Left ventricle myocardium inferior (tissue), 1 donor: Measurements from ENCODE around the gene PLA2G2A. TPM values are rescaled to one million over a fixed set of nuclear protein-coding genes. Genes with fewer than 3 reads are reported as not detected.

Experiments
- DNase-seq: peaks from one replicate; pipeline ENCODE4 v3.0.0-alpha.2; 2020
- H3K27ac ChIP-seq: fragments of 200-600 bp; replicated peaks from 2 replicates; pipeline ENCODE4 v1.8.0; 2021
- H3K27me3 ChIP-seq: fragments of 200-600 bp; 2 replicates; pipeline ENCODE4 v1.8.0; 2021; ENCODE audit warnings: low read depth
- H3K36me3 ChIP-seq: fragments of 200-600 bp; 2 replicates; pipeline ENCODE4 v1.8.0; 2021
- H3K4me1 ChIP-seq: fragments of 200-600 bp; 2 replicates; pipeline ENCODE4 v1.8.0; 2021
- H3K4me3 ChIP-seq: fragments of 200-600 bp; 2 replicates; pipeline ENCODE4 v1.8.0; 2021; ENCODE audit warnings: mild to moderate bottlenecking, moderate library complexity
- H3K9me3 ChIP-seq: fragments of 200-600 bp; replicated peaks from 2 replicates; pipeline ENCODE4 v1.8.0; 2021
- CTCF ChIP-seq: fragments of 200-600 bp; IDR thresholded peaks from 2 replicates; pipeline ENCODE4 v1.8.0; 2021; ENCODE audit warnings: antibody characterized with exemption, mild to moderate bottlenecking, borderline replicate concordance
- intact Hi-C: fragments of 100-400 bp; cut with micrococcal nuclease; formaldehyde crosslinking; loops from one replicate; pipeline ENCODE4 v1.11.0; 2022
- total RNA-seq: library from RNA; stranded (reverse); fragmentation: NEBNext Ultra II Directional; extraction: Animal tissue kit (Norgen Biotek cat#: 25700); gene quantifications from one replicate; pipeline ENCODE4 v1.2.1, GENCODE V29; 2021
- donor health status: DM: no; HTN: yes; CAD: no; lungs with severe emphysema.

PLA2G2A gene
- total RNA-seq, 1 donor from 2014 or later, result 69.0 TPM

GRCh38 chr1:19963636-19964035, 15.8 kb downstream of the PLA2G2A start:
- peaks cover 12% of the 10 kb centered on the region for H3K9me3 ChIP-seq
- no peak overlapping the region for H3K4me3 ChIP-seq
- intact Hi-C loops, result no loop called here
- H3K27ac ChIP-seq, result peak overlapping the region; percentile 51
- peaks cover 51% of the 10 kb centered on the region for H3K27me3 ChIP-seq
- TF ChIP-seq CTCF, result no peak
- H3K4me1 ChIP-seq, result peaks cover 4% of the 10 kb centered on the region
- peak; percentile 32 for DNase-seq
- H3K36me3 ChIP-seq, result no peaks in the 10 kb centered on the region

- peaks cover 12% of the 10 kb centered on the region for H3K9me3 ChIP-seq
- intact Hi-C loops, result no loop called here
- H3K36me3 ChIP-seq, result no peaks in the 10 kb centered on the region
- peaks cover 74% of the 10 kb centered on the region for H3K27me3 ChIP-seq
- no peaks in the 10 kb centered on the region for H3K4me1 ChIP-seq
- H3K27ac ChIP-seq, result no peak overlapping the region
- no peak overlapping the region for H3K4me3 ChIP-seq
- no peak for TF ChIP-seq CTCF
- no peak for DNase-seq
Observed at GRCh38 chr1:19960591-19960990, 18.8 kb downstream of the PLA2G2A start.

- intact Hi-C loops, result no loop called here
Observed at GRCh38 chr1:19957779-19958178, 21.6 kb downstream of the PLA2G2A start.

GRCh38 chr1:19955534-19956170, 23.8 kb downstream of the PLA2G2A start:
- no peak for TF ChIP-seq CTCF

More at GRCh38 chr1:19957779-19958178, 21.6 kb downstream of the PLA2G2A start:
- no peak for TF ChIP-seq CTCF
- H3K4me1 ChIP-seq, result no peaks in the 10 kb centered on the region
- peaks cover 86% of the 10 kb centered on the region for H3K27me3 ChIP-seq
- peaks cover 5% of the 10 kb centered on the region for H3K9me3 ChIP-seq
- H3K27ac ChIP-seq, result no peak overlapping the region
- no peak for DNase-seq
- no peaks in the 10 kb centered on the region for H3K36me3 ChIP-seq
- no peak overlapping the region for H3K4me3 ChIP-seq

GRCh38 chr1:19954059-19954458, 25.4 kb downstream of the PLA2G2A start:
- no peak for TF ChIP-seq CTCF
- peaks cover 5% of the 10 kb centered on the region for H3K9me3 ChIP-seq
- no peaks in the 10 kb centered on the region for H3K4me1 ChIP-seq
- no peak overlapping the region for H3K4me3 ChIP-seq
- no peak overlapping the region for H3K27ac ChIP-seq
- DNase-seq, result no peak
- no peaks in the 10 kb centered on the region for H3K36me3 ChIP-seq
- peaks cover 89% of the 10 kb centered on the region for H3K27me3 ChIP-seq
- intact Hi-C loops, result no loop called here

More at GRCh38 chr1:19955534-19956170, 23.8 kb downstream of the PLA2G2A start:
- H3K4me3 ChIP-seq, result no peak overlapping the region
- no peak for DNase-seq
- H3K27ac ChIP-seq, result no peak overlapping the region
- H3K4me1 ChIP-seq, result no peaks in the 10 kb centered on the region
- H3K9me3 ChIP-seq, result peaks cover 5% of the 10 kb centered on the region
- H3K27me3 ChIP-seq, result peaks cover 86% of the 10 kb centered on the region
- intact Hi-C loops, result no loop called here
- no peaks in the 10 kb centered on the region for H3K36me3 ChIP-seq
